HepG2 (cell line): Measurements from ENCODE around the gene SIGLEC10. TPM values are rescaled to one million over a fixed set of nuclear protein-coding genes. Genes with fewer than 3 reads are reported as not detected.

Experiments
- ARID2 ChIP-seq: sonication (generic); formaldehyde crosslinking; IDR thresholded peaks from 2 replicates; pipeline ENCODE4 v1.8.1; 2022; ENCODE audit warnings: mild to moderate bottlenecking, missing genetic modification reagents, borderline replicate concordance
- CBX5 ChIP-seq: sonication (generic); formaldehyde crosslinking; IDR thresholded peaks from 2 replicates; pipeline ENCODE4 v1.4.0; 2020; ENCODE audit warnings: missing genetic modification reagents, borderline replicate concordance
- KAT8 ChIP-seq: IDR thresholded peaks from 2 replicates; pipeline ENCODE4 v1.6.1; 2016; ENCODE audit warnings: missing genetic modification reagents, missing compliant biosample characterization
- NFIB ChIP-seq: sonication (generic); formaldehyde crosslinking; IDR thresholded peaks from 2 replicates; pipeline ENCODE4 v1.9.0; 2021; ENCODE audit warnings: missing genetic modification reagents, mild to moderate bottlenecking, borderline replicate concordance
- PHF5A ChIP-seq: IDR thresholded peaks from one replicate; pipeline ENCODE4 v1.6.1; 2018; ENCODE audit warnings: low read depth, missing genetic modification reagents; ENCODE audit not compliant: unreplicated experiment
- SALL2 ChIP-seq: sonication (generic); formaldehyde crosslinking; IDR thresholded peaks from 2 replicates; pipeline ENCODE4 v1.8.1; 2023; ENCODE audit warnings: mild to moderate bottlenecking, missing genetic modification reagents, inconsistent platforms
- SIN3A ChIP-seq: IDR thresholded peaks from 2 replicates; pipeline ENCODE4 v1.6.1; 2011; ENCODE audit warnings: low read depth, mild to moderate bottlenecking, control low read depth, low read length, borderline replicate concordance
- SOX13 ChIP-seq, 3 experiments: fragments of 450-650 bp in 1 of 3; sonication (generic) in 1 of 3; formaldehyde crosslinking in 1 of 3; IDR thresholded peaks in 2 of 3; conservative IDR thresholded peaks in 1 of 3; 2 replicates each; pipeline versions ENCODE4 v1.5.0 to v1.6.1; 2016 to 2020; ENCODE audit warnings: antibody characterized with exemption in 1 of 3, mild to moderate bottlenecking in 1 of 3, missing compliant biosample characterization in 1 of 3, missing genetic modification reagents in 1 of 3, moderate library complexity in 1 of 3
- XRCC5 ChIP-seq: fragments of 200-400 bp; formaldehyde crosslinking; optimal IDR thresholded peaks from 2 replicates; pipeline ENCODE3; 2017; ENCODE audit warnings: mild to moderate bottlenecking, low read length
- ZBTB1 ChIP-seq: sonication (generic); formaldehyde crosslinking; IDR thresholded peaks from 2 replicates; pipeline ENCODE4 v1.4.0; 2020; ENCODE audit warnings: missing genetic modification reagents, borderline replicate concordance
- ZFP37 ChIP-seq: sonication (generic); formaldehyde crosslinking; IDR thresholded peaks from 2 replicates; pipeline ENCODE4 v1.4.0; 2020; ENCODE audit warnings: missing genetic modification reagents, borderline replicate concordance
- ZNF143 ChIP-seq: sonication (generic); formaldehyde crosslinking; IDR thresholded peaks from 2 replicates; pipeline ENCODE4 v1.4.0; 2020; ENCODE audit warnings: missing genetic modification reagents
- ZNF230 ChIP-seq: sonication (generic); formaldehyde crosslinking; IDR thresholded peaks from 2 replicates; pipeline ENCODE4 v1.4.0; 2020; ENCODE audit warnings: mild to moderate bottlenecking, missing genetic modification reagents
- ZNF484 ChIP-seq: sonication (generic); formaldehyde crosslinking; IDR thresholded peaks from 2 replicates; pipeline ENCODE4 v1.5.1; 2020; ENCODE audit warnings: mild to moderate bottlenecking, low read depth, missing genetic modification reagents, borderline replicate concordance
- ZNF782 ChIP-seq: sonication (generic); formaldehyde crosslinking; IDR thresholded peaks from 2 replicates; pipeline ENCODE4 v1.4.0; 2020; ENCODE audit warnings: missing genetic modification reagents, mild to moderate bottlenecking, borderline replicate concordance
- ZNF891 ChIP-seq: sonication (generic); formaldehyde crosslinking; IDR thresholded peaks from 2 replicates; pipeline ENCODE4 v1.5.0; 2020; ENCODE audit warnings: mild to moderate bottlenecking, missing genetic modification reagents
- polyA plus RNA-seq, 8 experiments: library from polyadenylated mRNA; depleted of rRNA in 3 of 8; stranded (reverse) in 7 of 8; unstranded in 1 of 8; fragments of >200 nt; fragmentation: Illumina TruSeq in 4 of 8; extraction: Trizol in 4 of 8; gene quantifications; 2 replicates each; pipeline versions ENCODE4 v1.2.1 to v1.2.3, GENCODE V29; 2011 to 2016; ENCODE audit warnings: low read depth in 4 of 8, missing spikeins in 1 of 8, mixed read lengths in 1 of 8; ENCODE audit not compliant: insufficient read depth in 1 of 8
- total RNA-seq, 5 experiments: library from RNA; depleted of rRNA; stranded (reverse); fragments of >200 nt; fragmentation: Illumina TruSeq; extraction: Trizol; gene quantifications; 2 replicates each; pipeline ENCODE4 v1.2.3, GENCODE V29; 2016; ENCODE audit warnings: low read depth in 1 of 5
- TF ChIP-seq, protein P1 (sequence below): sonication (generic); formaldehyde crosslinking; IDR thresholded peaks from 2 replicates; pipeline ENCODE4 v1.4.0; 2020; ENCODE audit warnings: mild to moderate bottlenecking, missing genetic modification reagents
- TF ChIP-seq, protein P2 (sequence below): sonication (generic); formaldehyde crosslinking; IDR thresholded peaks from 2 replicates; pipeline ENCODE4 v1.4.0; 2020; ENCODE audit warnings: mild to moderate bottlenecking, low read depth, missing genetic modification reagents
- TF ChIP-seq, protein P3 (sequence below): sonication (generic); formaldehyde crosslinking; IDR thresholded peaks from 2 replicates; pipeline ENCODE4 v1.4.0; 2020; ENCODE audit warnings: missing genetic modification reagents
- TF ChIP-seq, protein P4 (sequence below): sonication (generic); formaldehyde crosslinking; IDR thresholded peaks from 2 replicates; pipeline ENCODE4 v1.4.0; 2020; ENCODE audit warnings: missing genetic modification reagents
- TF ChIP-seq, protein P5 (sequence below): sonication (generic); formaldehyde crosslinking; IDR thresholded peaks from 2 replicates; pipeline ENCODE4 v1.4.0; 2020; ENCODE audit warnings: missing genetic modification reagents, mild to moderate bottlenecking, borderline replicate concordance

Gene SIGLEC10
- total and polyA plus RNA-seq, 2 of the 13 experiments (the other 11 are each of a cell fraction or from before 2014, with no cell fraction given), result not detected

DNA sequence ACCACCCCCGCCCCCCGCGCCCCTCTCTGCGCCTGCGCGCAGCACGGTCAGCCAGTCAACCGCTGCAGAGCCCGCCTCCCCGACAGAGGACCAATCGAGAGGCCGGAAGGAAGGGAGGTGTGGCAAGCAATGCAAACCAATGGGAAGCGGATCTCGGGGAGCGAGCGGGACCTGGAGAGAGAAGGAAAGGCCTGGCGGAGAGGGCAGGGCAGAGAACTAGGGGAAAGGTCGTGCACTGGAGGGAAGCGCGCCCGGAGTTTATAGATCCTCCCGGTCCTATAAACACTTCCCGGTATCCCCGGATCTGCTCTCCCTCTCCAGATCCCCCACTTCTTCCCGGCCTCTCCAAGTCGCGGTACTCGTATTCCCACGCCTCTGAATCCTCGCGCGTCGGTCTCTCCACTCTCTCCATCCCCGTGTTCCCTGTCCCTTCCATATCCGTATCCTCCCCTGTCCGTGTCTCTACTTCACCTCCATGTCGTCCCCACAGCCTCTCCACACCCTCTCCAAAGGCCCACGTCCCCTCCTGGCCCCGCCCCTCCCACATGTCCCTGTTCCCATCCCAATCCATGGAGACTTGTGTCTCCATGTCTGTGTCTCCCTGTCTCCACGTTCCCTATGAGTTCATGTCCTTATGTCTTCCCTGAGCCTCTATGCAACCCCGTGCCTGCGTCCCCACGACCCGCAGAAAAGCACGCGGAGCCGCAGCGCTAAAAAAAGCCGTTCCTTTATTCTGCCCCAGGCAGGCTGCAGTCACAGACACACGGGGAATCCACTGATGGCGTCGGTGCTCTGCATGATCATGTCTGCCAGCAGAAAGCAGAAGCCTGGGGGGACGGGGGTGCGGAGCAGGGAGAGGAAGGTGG is 50.8 kb downstream of the SIGLEC10 start (continued):
- TF ChIP-seq, protein P1, sequence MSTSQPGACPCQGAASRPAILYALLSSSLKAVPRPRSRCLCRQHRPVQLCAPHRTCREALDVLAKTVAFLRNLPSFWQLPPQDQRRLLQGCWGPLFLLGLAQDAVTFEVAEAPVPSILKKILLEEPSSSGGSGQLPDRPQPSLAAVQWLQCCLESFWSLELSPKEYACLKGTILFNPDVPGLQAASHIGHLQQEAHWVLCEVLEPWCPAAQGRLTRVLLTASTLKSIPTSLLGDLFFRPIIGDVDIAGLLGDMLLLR (CRISPR knock-in tag), result 0 out of 2 replicates have a peak, but pooled peaks have one; percentile 50
- TF ChIP-seq ZNF484, result no peak
- TF ChIP-seq SIN3A, result peak; percentile 83; the same call in 1 of the 2 replicates
- no peak; the same call in 1 of the 2 replicates for TF ChIP-seq SALL2 (CRISPR knock-in tag)
- TF ChIP-seq KAT8 (CRISPR knock-in tag), result no peak
- no peak for TF ChIP-seq ZNF782 (CRISPR knock-in tag)
- no peak for TF ChIP-seq ZBTB1
- TF ChIP-seq, protein P2, sequence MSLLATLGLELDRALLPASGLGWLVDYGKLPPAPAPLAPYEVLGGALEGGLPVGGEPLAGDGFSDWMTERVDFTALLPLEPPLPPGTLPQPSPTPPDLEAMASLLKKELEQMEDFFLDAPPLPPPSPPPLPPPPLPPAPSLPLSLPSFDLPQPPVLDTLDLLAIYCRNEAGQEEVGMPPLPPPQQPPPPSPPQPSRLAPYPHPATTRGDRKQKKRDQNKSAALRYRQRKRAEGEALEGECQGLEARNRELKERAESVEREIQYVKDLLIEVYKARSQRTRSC (CRISPR knock-in tag), result no peak
- TF ChIP-seq ZNF143 (CRISPR knock-in tag), result no peak
- 0 out of 2 replicates have a peak, but pooled peaks have one; percentile 52 for TF ChIP-seq ZNF891 (CRISPR knock-in tag)
- no peak for TF ChIP-seq PHF5A (CRISPR knock-in tag)
- TF ChIP-seq SOX13 (IDR thresholded peaks at IDR 0.05), result no peak
- peak; percentile 6 to 84; a peak in 1 of 4 replicates for TF ChIP-seq SOX13 (CRISPR knock-in tag; conservative IDR thresholded peaks at IDR 0.05 in 1 of 2, IDR thresholded peaks at IDR 0.05 in 1 of 2)
- TF ChIP-seq, protein P3, sequence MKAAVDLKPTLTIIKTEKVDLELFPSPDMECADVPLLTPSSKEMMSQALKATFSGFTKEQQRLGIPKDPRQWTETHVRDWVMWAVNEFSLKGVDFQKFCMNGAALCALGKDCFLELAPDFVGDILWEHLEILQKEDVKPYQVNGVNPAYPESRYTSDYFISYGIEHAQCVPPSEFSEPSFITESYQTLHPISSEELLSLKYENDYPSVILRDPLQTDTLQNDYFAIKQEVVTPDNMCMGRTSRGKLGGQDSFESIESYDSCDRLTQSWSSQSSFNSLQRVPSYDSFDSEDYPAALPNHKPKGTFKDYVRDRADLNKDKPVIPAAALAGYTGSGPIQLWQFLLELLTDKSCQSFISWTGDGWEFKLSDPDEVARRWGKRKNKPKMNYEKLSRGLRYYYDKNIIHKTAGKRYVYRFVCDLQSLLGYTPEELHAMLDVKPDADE (CRISPR knock-in tag), result no peak
- TF ChIP-seq, protein P4, sequence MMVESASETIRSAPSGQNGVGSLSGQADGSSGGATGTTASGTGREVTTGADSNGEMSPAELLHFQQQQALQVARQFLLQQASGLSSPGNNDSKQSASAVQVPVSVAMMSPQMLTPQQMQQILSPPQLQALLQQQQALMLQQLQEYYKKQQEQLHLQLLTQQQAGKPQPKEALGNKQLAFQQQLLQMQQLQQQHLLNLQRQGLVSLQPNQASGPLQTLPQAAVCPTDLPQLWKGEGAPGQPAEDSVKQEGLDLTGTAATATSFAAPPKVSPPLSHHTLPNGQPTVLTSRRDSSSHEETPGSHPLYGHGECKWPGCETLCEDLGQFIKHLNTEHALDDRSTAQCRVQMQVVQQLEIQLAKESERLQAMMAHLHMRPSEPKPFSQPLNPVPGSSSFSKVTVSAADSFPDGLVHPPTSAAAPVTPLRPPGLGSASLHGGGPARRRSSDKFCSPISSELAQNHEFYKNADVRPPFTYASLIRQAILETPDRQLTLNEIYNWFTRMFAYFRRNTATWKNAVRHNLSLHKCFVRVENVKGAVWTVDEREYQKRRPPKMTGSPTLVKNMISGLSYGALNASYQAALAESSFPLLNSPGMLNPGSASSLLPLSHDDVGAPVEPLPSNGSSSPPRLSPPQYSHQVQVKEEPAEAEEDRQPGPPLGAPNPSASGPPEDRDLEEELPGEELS (CRISPR knock-in tag), result peak; percentile 36; the same call in 1 of the 2 replicates
- TF ChIP-seq ZFP37 (CRISPR knock-in tag), result no peak
- peak; percentile 19 for TF ChIP-seq XRCC5
- TF ChIP-seq NFIB, result no peak
- TF ChIP-seq CBX5 (CRISPR knock-in tag), result no peak
- peak; percentile 73; the same call in 1 of the 2 replicates for TF ChIP-seq ARID2 (CRISPR knock-in tag)
- no peak for TF ChIP-seq ZNF230
- TF ChIP-seq, protein P5, sequence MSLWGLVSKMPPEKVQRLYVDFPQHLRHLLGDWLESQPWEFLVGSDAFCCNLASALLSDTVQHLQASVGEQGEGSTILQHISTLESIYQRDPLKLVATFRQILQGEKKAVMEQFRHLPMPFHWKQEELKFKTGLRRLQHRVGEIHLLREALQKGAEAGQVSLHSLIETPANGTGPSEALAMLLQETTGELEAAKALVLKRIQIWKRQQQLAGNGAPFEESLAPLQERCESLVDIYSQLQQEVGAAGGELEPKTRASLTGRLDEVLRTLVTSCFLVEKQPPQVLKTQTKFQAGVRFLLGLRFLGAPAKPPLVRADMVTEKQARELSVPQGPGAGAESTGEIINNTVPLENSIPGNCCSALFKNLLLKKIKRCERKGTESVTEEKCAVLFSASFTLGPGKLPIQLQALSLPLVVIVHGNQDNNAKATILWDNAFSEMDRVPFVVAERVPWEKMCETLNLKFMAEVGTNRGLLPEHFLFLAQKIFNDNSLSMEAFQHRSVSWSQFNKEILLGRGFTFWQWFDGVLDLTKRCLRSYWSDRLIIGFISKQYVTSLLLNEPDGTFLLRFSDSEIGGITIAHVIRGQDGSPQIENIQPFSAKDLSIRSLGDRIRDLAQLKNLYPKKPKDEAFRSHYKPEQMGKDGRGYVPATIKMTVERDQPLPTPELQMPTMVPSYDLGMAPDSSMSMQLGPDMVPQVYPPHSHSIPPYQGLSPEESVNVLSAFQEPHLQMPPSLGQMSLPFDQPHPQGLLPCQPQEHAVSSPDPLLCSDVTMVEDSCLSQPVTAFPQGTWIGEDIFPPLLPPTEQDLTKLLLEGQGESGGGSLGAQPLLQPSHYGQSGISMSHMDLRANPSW, result no peak
